Sigmoid colon (tissue), 7 donors: ENCODE measurements around the gene PEX16. TPM values are rescaled to one million over a fixed set of nuclear protein-coding genes. Genes with fewer than 3 reads are reported as not detected.
"Not testable (repeated sequence)": the region's sequence is repeated elsewhere in the genome, so short reads cannot be mapped to it uniquely, and the experiment has no call there.

Experiments used
- DNase-seq: peaks from one replicate; pipeline ENCODE4 v3.0.0-alpha.2; 2019
- H3K27ac ChIP-seq, 4 donors: fragments of 200-600 bp; sonication (generic); one replicate each; pipeline ENCODE4 v1.5.1; 2016 to 2019; ENCODE audit warnings: mild to moderate bottlenecking in 1 of 4
- H3K27me3 ChIP-seq, 3 donors: fragments of 200-600 bp; sonication (generic); one replicate each; pipeline ENCODE4 v1.5.1; 2019; ENCODE audit warnings: mild to moderate bottlenecking in 1 of 3
- H3K36me3 ChIP-seq, 4 donors: fragments of 200-600 bp; sonication (generic); one replicate each; pipeline ENCODE4 v1.5.1; 2016 to 2019
- H3K4me1 ChIP-seq, 4 donors: fragments of 200-600 bp; sonication (generic); one replicate each; pipeline ENCODE4 v1.5.1; 2017 to 2019
- H3K4me3 ChIP-seq, 4 donors: fragments of 200-600 bp; sonication (generic); one replicate each; pipeline ENCODE4 v1.5.1; 2017 to 2019; ENCODE audit warnings: mild to moderate bottlenecking in 2 of 4, moderate library complexity in 1 of 4
- H3K9me3 ChIP-seq, 4 donors: fragments of 200-600 bp in 3 of 4; sonication (generic) in 3 of 4; one replicate each; pipeline versions ENCODE4 v1.5.1 to v1.6.1; 2013 to 2019
- CTCF ChIP-seq, 4 experiments: fragments of 450-650 bp in 3 of 4; fragments of 200-600 bp in 1 of 4; IDR thresholded peaks; one replicate each; pipeline ENCODE4 v1.5.1; 2016 to 2019; ENCODE audit warnings: antibody characterized with exemption in 4 of 4, mild to moderate bottlenecking in 3 of 4, moderate library complexity in 2 of 4
- EP300 ChIP-seq, 4 donors: sonication (generic); formaldehyde crosslinking; IDR thresholded peaks; one replicate each; pipeline ENCODE4 v1.6.1; 2017; ENCODE audit warnings: antibody characterized with exemption in 4 of 4
- POLR2A ChIP-seq, 2 donors: fragments of 450-650 bp; IDR thresholded peaks; one replicate each; pipeline ENCODE4 v1.6.1; 2016; ENCODE audit warnings: antibody characterized with exemption in 2 of 2, mild to moderate bottlenecking in 2 of 2, moderate library complexity in 2 of 2
- POLR2AphosphoS5 ChIP-seq, 4 donors: sonication (generic); formaldehyde crosslinking; IDR thresholded peaks; one replicate each; pipeline ENCODE4 v1.6.1; 2017; ENCODE audit warnings: antibody characterized with exemption in 4 of 4
- WGBS, 2 donors: extraction: QIAGEN DNeasy Blood & Tissue Kit; methylation state at CpG; one replicate each; pipeline ENCODE4 v1.1.7; 2013; 5-methylcytosine and 5-hydroxymethylcytosine counted together
- intact Hi-C: fragments of 100-400 bp; cut with DNase I; formaldehyde crosslinking; loops from one replicate; pipeline ENCODE4 v1.15.1; 2023
- polyA plus RNA-seq, 3 donors: library from polyadenylated mRNA; stranded (reverse); fragments of 200-250 nt; gene quantifications; one replicate each; pipeline ENCODE4 v1.2.3, GENCODE V29; 2013
- total RNA-seq, 4 donors: library from RNA; depleted of rRNA; stranded (reverse); fragments of >200 nt; gene quantifications; one replicate each; pipeline ENCODE4 v1.1.0, GENCODE V29; 2016
- donor health status: healthy with polysubstance abuse.
- donor health status: Bipolar disorder and iron deficiency.
- donor health status: healthy.

PEX16 gene
- total and polyA plus RNA-seq, 7 donors: 13.8 to 46.3 (median 28.2) TPM

DNA sequence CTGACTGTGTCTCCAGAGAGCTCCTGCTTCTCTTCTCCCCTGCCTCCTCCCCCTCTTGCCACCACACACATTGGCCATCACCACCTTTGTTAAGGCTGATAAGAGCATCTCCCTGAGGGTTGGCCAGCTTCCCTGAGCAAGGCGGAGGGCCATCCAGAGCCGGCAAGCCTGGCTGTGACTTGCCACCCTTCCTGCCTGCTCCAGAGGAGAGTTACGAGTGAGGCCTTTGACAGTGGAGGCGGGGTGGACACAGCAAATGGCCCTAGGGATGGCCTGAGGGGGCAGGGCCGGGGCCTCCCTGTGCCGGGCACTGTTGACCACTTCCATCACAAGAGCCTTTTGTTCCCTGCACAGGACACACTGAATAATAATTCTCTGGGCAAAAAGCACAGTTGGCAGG, 16.1 kb downstream of the PEX16 start:
- Histone ChIP-seq H3K9me3 (no peaks in the 10 kb centered on the region), H3K36me3 (peaks cover 0 to 23% (median 0%) of the 10 kb centered on the region in 4 donors), H3K4me3 (no peak overlapping the region), H3K27ac (no peak overlapping the region), H3K27me3 (no peaks in the 10 kb centered on the region), H3K4me1 (peaks cover 0 to 26% (median 22%) of the 10 kb centered on the region in 4 donors)
- intact Hi-C loops: loop anchor here (2.0 to 5.0 kb wide), 3 partner anchors 15 to 59 kb away; partner anchors contain the start of gene PEX16
- no peak for DNase-seq
- 84 to 87% methylated on average over 6 of the region's 6 CpGs for WGBS, 2 donors
- no peak for TF ChIP-seq EP300 (IDR thresholded peaks at IDR 0.05)
- TF ChIP-seq POLR2AphosphoS5 (IDR thresholded peaks at IDR 0.05): no peak
- no peak for TF ChIP-seq POLR2A (IDR thresholded peaks at IDR 0.05)
- TF ChIP-seq CTCF (IDR thresholded peaks at IDR 0.05): no peak

- TF ChIP-seq EP300 (IDR thresholded peaks at IDR 0.05) (no peak), POLR2AphosphoS5 (IDR thresholded peaks at IDR 0.05) (no peak), CTCF (IDR thresholded peaks at IDR 0.05) (no peak), POLR2A (IDR thresholded peaks at IDR 0.05) (no peak)
- peak overlapping the region in 3 of 4 donors; percentile 26 to 70 (median 68) for H3K27ac ChIP-seq
- WGBS, 2 donors: 37 to 59% methylated on average over 8 of the region's 8 CpGs
- H3K4me1 ChIP-seq: peaks cover 0 to 26% (median 22%) of the 10 kb centered on the region in 4 donors
- H3K27me3 ChIP-seq: peaks cover 0 to 3% (median 0%) of the 10 kb centered on the region in 3 donors
- peaks cover 0 to 23% (median 0%) of the 10 kb centered on the region in 4 donors for H3K36me3 ChIP-seq
- peak overlapping the region; percentile 26 to 64 (median 58) for H3K4me3 ChIP-seq
- intact Hi-C loops: loop anchor here (2.0 to 5.0 kb wide), 3 partner anchors 16 to 59 kb away; partner anchors contain the start of gene PEX16
- no peaks in the 10 kb centered on the region for H3K9me3 ChIP-seq
- peak; percentile 81 for DNase-seq
Observed at GRCh38 chr11:45900916-45901617, 16.6 kb downstream of the PEX16 start.

GRCh38 chr11:45900175-45900800, 17.4 kb downstream of the PEX16 start:
- peak in 2 of 4 donors; percentile 47 to 55 for TF ChIP-seq POLR2AphosphoS5 (IDR thresholded peaks at IDR 0.05)
- Histone ChIP-seq H3K27ac (peak overlapping the region; percentile 39 to 70 (median 68)), H3K4me3 (peak overlapping the region; percentile 26 to 64 (median 58)), H3K4me1 (peaks cover 0 to 26% (median 22%) of the 10 kb centered on the region in 4 donors), H3K36me3 (peaks cover 0 to 23% (median 0%) of the 10 kb centered on the region in 4 donors)
- not testable (repeated sequence) for DNase-seq, H3K9me3 ChIP-seq, H3K27me3 ChIP-seq
- intact Hi-C loops: loop anchor here (2.0 to 5.0 kb wide), 3 partner anchors 17 to 58 kb away; partner anchors contain the start of gene PEX16
- WGBS, 2 donors: 5 to 10% methylated on average over 40 to 41 of the region's 59 CpGs

DNA sequence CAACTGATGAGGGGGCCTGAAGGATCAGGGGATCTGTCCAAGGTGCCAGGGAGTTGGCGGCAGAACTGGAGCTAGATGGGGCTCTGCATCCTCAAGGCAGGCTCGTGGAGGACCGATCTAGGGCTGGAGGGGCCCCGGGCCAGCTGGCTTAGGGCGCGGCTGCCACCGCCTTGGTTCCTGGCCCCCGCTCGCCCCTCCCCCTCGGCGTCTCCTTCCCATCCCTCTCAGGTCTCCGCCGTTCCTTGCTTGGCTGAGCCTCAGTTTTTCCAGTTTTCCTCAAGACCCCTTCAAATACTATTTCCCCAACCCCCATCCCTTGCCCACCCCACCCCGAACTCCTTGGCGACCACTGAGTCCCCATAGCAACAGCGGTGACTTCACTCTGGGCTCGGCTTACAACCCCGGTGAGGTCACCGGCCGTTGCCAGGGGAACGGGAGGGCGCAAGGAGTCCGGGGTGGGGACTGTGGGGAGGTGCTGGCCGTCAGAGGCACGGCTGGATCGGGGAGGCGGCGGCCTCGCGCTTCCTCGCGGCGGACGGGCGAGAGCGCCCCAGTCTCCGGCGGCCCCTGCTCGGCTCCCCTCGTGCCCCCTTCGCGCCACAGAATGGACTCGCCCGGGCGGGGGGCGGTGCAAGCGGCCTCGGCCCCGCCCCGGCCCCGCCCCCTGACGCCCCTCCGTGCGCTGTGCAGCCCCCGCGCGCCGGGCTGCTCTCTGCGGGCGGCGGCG, 18.1 kb downstream of the PEX16 start:
- TF ChIP-seq POLR2A (IDR thresholded peaks at IDR 0.05) (no peak), POLR2AphosphoS5 (IDR thresholded peaks at IDR 0.05) (peak in 1 of 4 donors; percentile 14), CTCF (IDR thresholded peaks at IDR 0.05) (no peak), EP300 (IDR thresholded peaks at IDR 0.05) (no peak)
- WGBS, 2 donors: 0 to 1% methylated on average over 62 of the region's 62 CpGs
- Histone ChIP-seq H3K4me3 (peak overlapping the region; percentile 26 to 64 (median 58)), H3K9me3 (no peaks in the 10 kb centered on the region), H3K36me3 (peaks cover 0 to 17% (median 0%) of the 10 kb centered on the region in 4 donors), H3K27ac (peak overlapping the region; percentile 63 to 70 (median 68)), H3K4me1 (peaks cover 0 to 26% (median 22%) of the 10 kb centered on the region in 4 donors), H3K27me3 (peaks cover 0 to 6% (median 5%) of the 10 kb centered on the region in 3 donors)
- DNase-seq: peak; percentile 94
- intact Hi-C loops: loop anchor here (2.0 to 5.0 kb wide), 3 partner anchors 17 to 57 kb away; partner anchors contain the start of gene PEX16
